ENCODE measurements around the gene KISS1. TPM values are rescaled to one million over a fixed set of nuclear protein-coding genes. Genes with fewer than 3 reads are reported as not detected.

KISS1 gene
- total RNA-seq, 6 experiments from 2014 or later = 0.51 to 1.1 (median 0.72) TPM; not detected in 3

- peaks cover 0 to 60% (median 21%) of the 10 kb centered on the region in 4 donors for H3K4me1 ChIP-seq
- intact Hi-C loops (cut with DNase I) = no loop called here
- no peak for TF ChIP-seq POLR2A (IDR thresholded peaks at IDR 0.05)
- TF ChIP-seq, protein P1, sequence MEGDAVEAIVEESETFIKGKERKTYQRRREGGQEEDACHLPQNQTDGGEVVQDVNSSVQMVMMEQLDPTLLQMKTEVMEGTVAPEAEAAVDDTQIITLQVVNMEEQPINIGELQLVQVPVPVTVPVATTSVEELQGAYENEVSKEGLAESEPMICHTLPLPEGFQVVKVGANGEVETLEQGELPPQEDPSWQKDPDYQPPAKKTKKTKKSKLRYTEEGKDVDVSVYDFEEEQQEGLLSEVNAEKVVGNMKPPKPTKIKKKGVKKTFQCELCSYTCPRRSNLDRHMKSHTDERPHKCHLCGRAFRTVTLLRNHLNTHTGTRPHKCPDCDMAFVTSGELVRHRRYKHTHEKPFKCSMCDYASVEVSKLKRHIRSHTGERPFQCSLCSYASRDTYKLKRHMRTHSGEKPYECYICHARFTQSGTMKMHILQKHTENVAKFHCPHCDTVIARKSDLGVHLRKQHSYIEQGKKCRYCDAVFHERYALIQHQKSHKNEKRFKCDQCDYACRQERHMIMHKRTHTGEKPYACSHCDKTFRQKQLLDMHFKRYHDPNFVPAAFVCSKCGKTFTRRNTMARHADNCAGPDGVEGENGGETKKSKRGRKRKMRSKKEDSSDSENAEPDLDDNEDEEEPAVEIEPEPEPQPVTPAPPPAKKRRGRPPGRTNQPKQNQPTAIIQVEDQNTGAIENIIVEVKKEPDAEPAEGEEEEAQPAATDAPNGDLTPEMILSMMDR (IDR thresholded peaks at IDR 0.05) = no peak
- peaks cover 0 to 12% (median 5%) of the 10 kb centered on the region in 4 donors for H3K36me3 ChIP-seq
- H3K27me3 ChIP-seq = no peaks in the 10 kb centered on the region
- WGBS (ENCODE audit: insufficient coverage, low coverage, low lambda C conversion rate, missing lambda C conversion rate) = 19% methylated on average over 5 of the region's 6 CpGs
- ATAC-seq = no peak
- H3K27ac ChIP-seq = peak overlapping the region in 2 of 3 donors; percentile 70 to 80
- H3K9me3 ChIP-seq = no peaks in the 10 kb centered on the region
- DNase-seq = peak in 1 of 3 donors; percentile 7
- peak overlapping the region in 2 of 3 donors; percentile 55 to 98 for H3K4me3 ChIP-seq
Observed at GRCh38 chr1:204146309-204146708, 50.0 kb downstream of the KISS1 start.

DNA sequence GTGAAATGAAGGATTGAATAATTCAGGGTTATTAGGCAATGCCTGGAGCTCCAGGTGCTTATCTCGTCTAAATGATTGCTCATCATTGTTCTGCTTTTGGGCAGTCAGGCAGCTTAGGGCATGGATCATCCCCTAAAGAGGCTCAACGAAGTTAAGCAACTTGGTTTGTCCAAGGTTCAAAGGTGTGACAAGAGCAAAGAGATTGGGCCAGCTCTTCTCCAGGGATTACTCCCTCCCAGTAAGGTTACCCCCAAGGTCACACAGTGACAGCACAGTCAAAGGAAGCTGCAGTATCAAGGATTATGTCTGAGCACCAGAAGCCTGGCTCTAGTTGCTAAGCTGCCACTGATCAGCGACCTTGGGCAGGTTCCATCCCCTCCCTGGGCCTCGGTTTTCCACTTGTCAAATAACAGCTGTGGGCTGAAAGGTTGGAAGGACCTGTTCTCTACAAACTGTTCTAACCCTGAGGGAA is 51.2 kb downstream of the KISS1 start:
- Histone ChIP-seq H3K4me1 (peaks cover 0 to 71% (median 21%) of the 10 kb centered on the region in 4 donors), H3K9me3 (no peaks in the 10 kb centered on the region), H3K4me3 (peak overlapping the region in 2 of 3 donors; percentile 55 to 98), H3K36me3 (peaks cover 0 to 19% (median 9%) of the 10 kb centered on the region in 4 donors), H3K27ac (peak overlapping the region in 2 of 3 donors; percentile 73 to 80), H3K27me3 (no peaks in the 10 kb centered on the region)
- DNase-seq (peak in 2 of 3 donors; percentile 83 to 90), ATAC-seq (peak; percentile 46 to 70 (median 62))
- no peak for TF ChIP-seq POLR2A (IDR thresholded peaks at IDR 0.05)
- TF ChIP-seq, protein P1 (IDR thresholded peaks at IDR 0.05) = no peak
- 8% methylated on average over 4 of the region's 4 CpGs for WGBS (ENCODE audit: insufficient coverage, low coverage, low lambda C conversion rate, missing lambda C conversion rate)
- intact Hi-C loops (cut with DNase I) = no loop called here

DNA sequence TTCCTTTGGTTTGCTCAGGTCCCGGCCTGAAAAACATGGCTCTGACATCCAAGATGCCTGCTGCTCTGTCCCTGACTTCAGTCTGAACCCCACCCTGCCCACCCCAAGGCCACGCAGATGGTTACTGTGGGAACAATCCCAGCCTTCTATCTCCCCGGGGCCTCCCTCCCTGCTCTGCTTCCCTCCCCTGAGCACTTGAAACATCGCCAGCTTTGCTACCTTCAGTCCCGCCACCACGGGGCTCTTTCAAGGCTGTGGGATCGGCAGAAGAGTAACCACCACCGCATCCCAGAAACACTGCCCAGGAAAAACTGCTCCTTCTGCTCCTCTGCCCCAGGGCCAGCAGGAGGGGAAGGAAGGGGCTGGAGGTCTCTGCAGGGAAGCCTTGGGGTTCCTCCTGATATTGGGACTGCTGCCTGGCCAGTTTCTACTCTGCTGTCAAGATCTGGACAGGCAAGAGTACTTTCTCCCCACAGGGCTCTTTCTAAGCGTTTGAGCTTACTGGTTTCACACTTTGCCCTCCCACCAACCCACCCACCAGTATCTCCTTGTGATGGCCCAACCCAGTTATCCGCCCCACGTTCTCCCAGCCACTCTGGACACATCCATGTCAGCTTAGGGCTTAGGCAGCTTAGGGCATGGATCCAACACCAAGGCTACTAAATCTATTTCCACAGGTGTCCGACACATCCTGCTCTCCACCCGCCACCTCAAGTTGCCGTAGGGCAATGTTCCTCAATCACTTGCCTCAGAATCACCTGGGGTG is 52.8 kb downstream of the KISS1 start:
- no peak for TF ChIP-seq POLR2A (IDR thresholded peaks at IDR 0.05)
- TF ChIP-seq, protein P1 (IDR thresholded peaks at IDR 0.05) = no peak
- Histone ChIP-seq H3K27me3 (no peaks in the 10 kb centered on the region), H3K27ac (peak overlapping the region in 2 of 3 donors; percentile 73 to 76), H3K4me3 (peak overlapping the region in 2 of 3 donors; percentile 28 to 33), H3K36me3 (peaks cover 0 to 34% (median 16%) of the 10 kb centered on the region in 4 donors), H3K9me3 (no peaks in the 10 kb centered on the region), H3K4me1 (peaks cover 0 to 84% (median 25%) of the 10 kb centered on the region in 4 donors)
- 29% methylated on average over 6 of the region's 14 CpGs for WGBS (ENCODE audit: insufficient coverage, low coverage, low lambda C conversion rate, missing lambda C conversion rate)
- DNase-seq (peak in 1 of 3 donors; percentile 73), ATAC-seq (peak in 1 of 4 donors; percentile 2)
- intact Hi-C loops (cut with DNase I) = no loop called here

DNA sequence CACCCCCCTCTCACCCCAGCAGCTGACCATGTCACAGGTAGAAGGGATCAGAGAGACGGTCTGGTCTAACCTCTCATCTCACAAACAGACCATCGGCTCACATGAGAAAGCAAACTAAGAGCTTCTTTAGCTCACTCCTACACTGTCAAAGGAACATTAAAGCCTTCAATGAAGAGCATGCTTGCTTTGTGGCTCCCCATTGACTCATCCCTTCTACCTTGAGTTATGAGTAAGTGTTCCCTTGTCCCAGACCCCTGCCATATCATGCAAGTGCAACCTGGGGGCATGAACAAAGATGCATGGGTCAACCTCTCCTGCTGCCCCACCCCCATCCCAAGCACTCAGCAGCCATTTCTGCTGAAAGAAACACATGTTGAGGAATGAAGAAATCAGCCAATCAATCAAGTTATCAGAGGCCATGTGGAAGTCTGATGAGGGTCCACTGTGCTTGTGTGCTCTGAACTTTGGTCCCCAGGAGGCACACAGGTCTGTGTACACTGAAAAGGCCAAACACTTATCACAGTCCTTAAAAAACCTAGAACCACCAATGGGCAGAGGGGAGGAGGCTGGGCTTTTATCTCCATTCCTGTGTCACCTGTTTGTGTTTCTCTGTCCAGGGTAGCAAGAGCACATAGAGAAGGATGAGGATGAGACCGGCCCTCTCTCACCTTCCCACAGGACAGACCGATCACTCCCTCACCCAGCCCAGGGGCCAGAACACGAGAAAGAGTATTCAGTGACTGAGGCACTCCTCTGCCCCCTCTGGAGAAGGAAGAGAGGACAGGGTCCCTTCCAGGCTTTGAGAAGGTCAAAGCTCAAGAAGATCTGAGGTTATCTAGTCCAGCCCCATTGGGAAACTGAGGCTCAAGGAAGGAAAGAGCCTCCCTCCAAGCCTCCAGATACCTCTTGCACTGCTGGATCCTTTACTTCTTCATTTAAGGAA is 54.0 kb downstream of the KISS1 start:
- intact Hi-C loops (cut with DNase I) = no loop called here
- peak; percentile 5 to 62 (median 52) for ATAC-seq
- Histone ChIP-seq H3K36me3 (peaks cover 0 to 46% (median 19%) of the 10 kb centered on the region in 4 donors), H3K4me3 (peak overlapping the region in 2 of 3 donors; percentile 28 to 33), H3K27me3 (no peaks in the 10 kb centered on the region), H3K27ac (peak overlapping the region in 2 of 3 donors; percentile 73 to 76), H3K9me3 (no peaks in the 10 kb centered on the region), H3K4me1 (peaks cover 0 to 84% (median 28%) of the 10 kb centered on the region in 4 donors)
- TF ChIP-seq, protein P1 (IDR thresholded peaks at IDR 0.05) = no peak
- no peak for TF ChIP-seq POLR2A (IDR thresholded peaks at IDR 0.05)
- peak in 2 of 3 donors; percentile 73 to 77 for DNase-seq
- WGBS (ENCODE audit: insufficient coverage, low coverage, low lambda C conversion rate, missing lambda C conversion rate) = 13% methylated on average over 2 of the region's 5 CpGs

All from right lobe of liver (tissue), 6 donors.